ENCODE results near the gene PTPN22.

- TF ChIP-seq POLR2A (IDR thresholded peaks at IDR 0.05) (no peak), CTCF (IDR thresholded peaks at IDR 0.05) (no peak)
Measured at GRCh38 chr1:113830039-113830438, 41.5 kb downstream of the PTPN22 start.
